Fibroblast of mammary gland (primary cell): ENCODE measurements around the gene TMEM132C.
A peak's percentile ranks its signal among the peaks of the same experiment; 100 is the strongest.

Experiments used
- DNase-seq: peaks from one replicate; pipeline ENCODE4 v3.0.0-alpha.2; 2010; ENCODE audit warnings: low read depth
- H3K4me3 ChIP-seq: 2 replicates; pipeline ENCODE4 v1.5.1; 2011; ENCODE audit warnings: low read depth, mild to moderate bottlenecking, low read length, moderate library complexity; ENCODE audit not compliant: control insufficient read depth
- CTCF ChIP-seq: conservative IDR thresholded peaks from 2 replicates; pipeline ENCODE4 v1.5.1; 2011; ENCODE audit warnings: low read depth, low read length, inconsistent platforms; ENCODE audit not compliant: control insufficient read depth, insufficient read depth

TMEM132C gene

GRCh38 chr12:128637642-128638606 lies 371.0 kb downstream of the TMEM132C start:
- no peak for TF ChIP-seq CTCF
- no peak overlapping the region for H3K4me3 ChIP-seq
- no peak for DNase-seq

- TF ChIP-seq CTCF, result no peak
Measured at GRCh38 chr12:128639089-128639488, 372.1 kb downstream of the TMEM132C start.

GRCh38 chr12:128643155-128643554 lies 376.2 kb downstream of the TMEM132C start:
- TF ChIP-seq CTCF, result no peak
- no peak for DNase-seq
- H3K4me3 ChIP-seq, result no peak overlapping the region

More at GRCh38 chr12:128639089-128639488, 372.1 kb downstream of the TMEM132C start:
- no peak for DNase-seq
- no peak overlapping the region for H3K4me3 ChIP-seq

GRCh38 chr12:128644664-128645296 lies 377.8 kb downstream of the TMEM132C start:
- DNase-seq, result no peak
- peak; percentile 32 for TF ChIP-seq CTCF
- H3K4me3 ChIP-seq, result no peak overlapping the region

- DNase-seq, result no peak
- H3K4me3 ChIP-seq, result no peak overlapping the region
- no peak for TF ChIP-seq CTCF
Measured at GRCh38 chr12:128649902-128650301, 382.9 kb downstream of the TMEM132C start.

GRCh38 chr12:128652136-128652751 lies 385.3 kb downstream of the TMEM132C start:
- no peak for DNase-seq
- H3K4me3 ChIP-seq, result no peak overlapping the region
- TF ChIP-seq CTCF, result no peak
